ENCODE results near the gene NXT2.
"Not testable (repeated sequence)": the region's sequence is repeated elsewhere in the genome, so short reads cannot be mapped to it uniquely, and the experiment has no call there.

NXT2 gene

DNA sequence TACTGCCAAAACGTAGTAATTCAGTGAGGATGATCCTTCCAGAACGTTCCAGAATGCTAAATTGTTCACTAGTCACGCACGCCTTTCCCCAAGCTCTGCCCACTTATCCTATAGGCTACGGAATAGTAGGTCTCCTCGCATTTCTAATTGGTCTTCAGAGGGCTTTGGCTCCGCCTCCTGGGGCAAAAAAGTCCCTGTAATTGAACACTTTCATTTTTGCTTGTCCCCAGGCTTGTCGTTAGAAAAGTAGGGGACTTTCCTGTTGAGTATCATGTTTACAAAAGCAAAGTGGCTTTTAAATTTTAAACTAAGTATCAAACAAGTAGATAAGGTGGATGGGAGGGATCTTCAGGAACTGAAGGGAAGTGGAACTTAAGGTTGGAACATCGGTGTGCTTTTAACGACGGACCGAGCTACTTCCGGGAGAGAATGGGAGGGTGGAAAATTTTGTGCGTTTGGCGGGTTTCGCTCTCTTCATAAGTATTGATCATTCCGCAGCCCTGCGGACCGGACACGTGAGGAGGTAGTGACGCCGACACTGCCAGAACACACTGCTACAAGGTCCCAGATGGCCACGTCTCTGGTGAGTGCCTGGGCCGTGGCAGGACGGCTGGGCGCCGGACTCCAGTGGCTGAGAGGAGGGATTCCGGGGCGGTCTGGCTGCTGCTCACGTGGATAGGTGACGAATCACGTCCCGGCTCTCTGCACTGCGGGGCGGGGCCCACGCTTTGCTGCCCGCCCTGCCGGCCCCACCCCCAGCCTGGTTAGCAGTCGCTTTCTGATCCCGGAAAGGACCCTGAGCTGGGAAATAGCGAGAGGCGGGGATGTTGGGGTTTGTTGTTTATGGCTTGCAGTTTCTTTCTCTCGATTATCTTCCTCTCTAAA is at the start of gene NXT2:
Gene NXT2, plus strand, starts transcription at position 406 of the 885 bp plus-strand sequence. Its CDS starts 163 bp downstream, at position 569.
- in situ Hi-C loops (cut with HindIII; ENCODE audit: low pct_unique_long_range_greater_than_20kb, low sequenced_read_pairs): no loop called here
- DNase-seq (ENCODE audit: low read depth in 1 of 2, low spot score in 1 of 2): peak; percentile 33 to 91
- TF ChIP-seq JUND (IDR thresholded peaks at IDR 0.05; ENCODE audit: low read depth): no peak

DNA sequence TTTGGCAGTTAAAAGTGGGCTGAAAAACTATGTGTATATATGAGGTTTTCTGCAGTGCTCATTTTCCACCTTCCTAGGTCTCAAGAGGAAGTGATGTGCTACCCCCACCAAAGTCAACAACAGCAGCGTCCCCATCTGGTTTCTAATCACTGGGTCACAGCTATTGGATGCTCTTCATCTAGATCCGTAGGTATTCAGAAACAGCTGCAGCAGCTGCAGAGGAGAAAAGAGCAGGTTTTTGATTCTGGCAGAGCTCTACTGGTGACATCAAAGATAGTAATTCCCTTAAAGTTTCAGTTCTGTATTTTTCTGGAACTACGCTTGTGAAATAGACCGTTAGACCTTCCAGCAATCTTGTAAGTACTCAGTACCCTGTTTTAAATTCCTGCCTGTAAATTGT is 49.0 kb upstream of the NXT2 start:
- in situ Hi-C loops (cut with HindIII; ENCODE audit: low pct_unique_long_range_greater_than_20kb, low sequenced_read_pairs): no loop called here
- no peak for TF ChIP-seq JUND (IDR thresholded peaks at IDR 0.05; ENCODE audit: low read depth)
- DNase-seq (ENCODE audit: low read depth in 1 of 2, low spot score in 1 of 2): no peak

DNA sequence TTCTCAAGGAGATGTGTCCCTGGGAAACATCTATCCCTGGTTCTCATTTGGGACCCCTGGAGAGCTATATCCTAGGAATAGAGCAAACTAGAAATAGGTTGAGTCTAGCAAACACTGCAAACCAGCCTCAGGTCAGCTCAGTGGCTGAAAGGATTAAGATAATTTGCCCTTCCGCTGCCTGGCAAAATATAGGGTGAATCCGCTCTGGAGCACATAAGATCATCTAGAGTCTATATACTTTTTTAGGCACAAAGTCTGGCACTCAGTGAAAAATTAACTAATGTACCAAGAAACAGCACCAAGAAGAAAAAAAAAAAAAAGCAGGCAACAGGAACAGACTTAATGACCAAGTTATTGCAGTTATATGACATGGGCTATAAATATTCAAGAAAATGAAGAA is 47.5 kb upstream of the NXT2 start:
- in situ Hi-C loops (cut with HindIII; ENCODE audit: low pct_unique_long_range_greater_than_20kb, low sequenced_read_pairs): no loop called here
- no peak for DNase-seq (ENCODE audit: low read depth in 1 of 2, low spot score in 1 of 2)
- no peak for TF ChIP-seq JUND (IDR thresholded peaks at IDR 0.05; ENCODE audit: low read depth)

DNA sequence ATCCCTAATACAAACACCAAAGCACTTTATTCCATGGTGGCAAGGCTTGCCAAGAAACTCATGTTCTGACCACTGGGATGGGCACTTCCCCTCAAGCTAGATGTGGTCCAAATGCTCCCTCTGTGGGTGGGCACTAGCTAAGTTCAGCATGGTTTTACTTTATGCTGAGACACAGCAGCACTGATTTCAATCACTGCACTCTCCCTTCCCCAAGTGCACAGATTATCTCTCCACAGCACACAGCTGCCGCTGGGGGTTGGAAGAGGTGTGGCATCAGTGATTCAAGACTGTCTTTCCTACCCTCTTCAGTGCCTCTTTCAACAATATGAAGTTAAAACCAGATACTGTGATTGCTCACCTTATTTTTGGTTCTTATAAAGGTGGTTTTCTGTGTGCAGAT is 38.2 kb upstream of the NXT2 start:
- no peak for DNase-seq (ENCODE audit: low read depth in 1 of 2, low spot score in 1 of 2)
- no peak for TF ChIP-seq JUND (IDR thresholded peaks at IDR 0.05; ENCODE audit: low read depth)
- in situ Hi-C loops (cut with HindIII; ENCODE audit: low pct_unique_long_range_greater_than_20kb, low sequenced_read_pairs): no loop called here

DNA sequence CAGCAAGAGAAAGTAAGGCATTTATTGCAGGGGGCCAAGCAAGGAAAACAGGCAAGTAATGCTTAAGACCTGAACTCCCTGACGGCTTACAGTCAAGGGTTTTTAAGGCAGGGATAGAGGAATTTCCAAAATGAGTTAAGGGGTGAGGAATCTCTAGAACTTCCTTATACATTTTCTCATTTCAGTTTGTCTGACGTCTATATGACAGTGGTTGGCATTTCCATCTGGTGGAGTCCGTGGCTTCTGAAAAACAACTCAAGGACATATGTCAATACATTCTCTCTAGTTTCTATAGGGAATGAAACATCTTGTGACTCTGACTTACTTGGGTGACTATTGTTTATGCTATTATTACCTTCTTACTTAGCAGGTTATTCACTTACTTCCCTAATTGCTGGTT is 35.5 kb upstream of the NXT2 start:
- no peak for DNase-seq (ENCODE audit: low read depth in 1 of 2, low spot score in 1 of 2)
- in situ Hi-C loops (cut with HindIII; ENCODE audit: low pct_unique_long_range_greater_than_20kb, low sequenced_read_pairs): no loop called here
- no peak for TF ChIP-seq JUND (IDR thresholded peaks at IDR 0.05; ENCODE audit: low read depth)

DNA sequence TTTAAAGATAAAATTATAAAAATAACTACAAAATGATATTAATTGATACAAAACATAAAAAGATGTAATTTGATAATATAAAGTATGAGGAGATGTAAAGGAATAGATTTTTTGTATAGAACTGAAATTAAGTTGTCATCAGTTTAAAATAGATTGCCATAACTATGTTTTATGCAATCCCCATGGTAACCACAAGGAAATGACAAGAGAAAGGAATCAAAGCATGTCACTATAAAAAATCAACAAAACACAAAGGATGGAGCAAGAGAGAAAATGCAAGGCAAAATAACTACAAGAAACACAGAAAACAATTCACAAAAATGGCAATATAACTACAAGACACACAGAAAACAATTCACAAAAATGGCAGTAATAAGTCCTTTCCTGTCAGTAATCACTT is 27.7 kb upstream of the NXT2 start:
- in situ Hi-C loops (cut with HindIII; ENCODE audit: low pct_unique_long_range_greater_than_20kb, low sequenced_read_pairs): no loop called here
- no peak for TF ChIP-seq JUND (IDR thresholded peaks at IDR 0.05; ENCODE audit: low read depth)
- DNase-seq (ENCODE audit: low read depth in 1 of 2, low spot score in 1 of 2): no peak

DNA sequence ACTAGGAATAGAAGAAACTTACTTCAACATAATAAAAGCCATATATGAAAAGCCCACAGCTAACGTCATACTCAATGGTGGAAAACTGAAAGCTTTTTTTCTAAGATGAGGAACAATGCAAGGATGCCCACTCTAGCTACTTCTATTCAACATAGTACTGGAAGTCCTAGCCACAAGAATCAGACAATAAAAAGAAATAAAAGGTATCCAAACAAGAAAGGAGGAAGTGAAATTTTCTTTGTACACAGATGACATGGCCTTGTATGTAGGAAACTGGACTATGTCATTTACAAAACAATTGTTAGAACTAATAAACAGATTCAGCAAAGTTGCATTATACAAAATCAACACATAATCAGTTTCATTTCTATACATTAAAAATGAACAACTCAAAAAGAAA is 25.5 kb upstream of the NXT2 start:
- no peak for DNase-seq (ENCODE audit: low read depth in 1 of 2, low spot score in 1 of 2)
- no peak for TF ChIP-seq JUND (IDR thresholded peaks at IDR 0.05; ENCODE audit: low read depth)
- in situ Hi-C loops (cut with HindIII; ENCODE audit: low pct_unique_long_range_greater_than_20kb, low sequenced_read_pairs): no loop called here

DNA sequence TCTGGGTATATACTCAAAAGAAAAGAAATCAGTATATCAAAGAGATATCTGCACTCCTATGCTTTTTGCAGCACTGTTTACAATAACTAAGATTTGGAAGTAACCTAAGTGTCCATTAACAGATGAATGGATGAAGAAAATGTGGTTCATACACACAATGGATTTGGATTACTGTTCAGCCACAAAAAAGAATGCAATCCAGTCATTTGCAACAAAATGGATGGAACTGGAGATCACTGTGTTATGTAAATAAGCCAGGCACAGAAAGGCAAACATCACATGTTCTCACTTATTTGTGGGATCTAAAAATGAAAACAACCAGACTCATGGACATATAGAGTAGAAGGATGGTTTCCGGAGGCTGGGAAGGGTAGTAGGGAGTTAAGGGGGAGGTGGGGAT is 17.6 kb upstream of the NXT2 start:
- no peak for DNase-seq (ENCODE audit: low read depth in 1 of 2, low spot score in 1 of 2)
- in situ Hi-C loops (cut with HindIII; ENCODE audit: low pct_unique_long_range_greater_than_20kb, low sequenced_read_pairs): no loop called here
- TF ChIP-seq JUND (IDR thresholded peaks at IDR 0.05; ENCODE audit: low read depth): no peak

DNA sequence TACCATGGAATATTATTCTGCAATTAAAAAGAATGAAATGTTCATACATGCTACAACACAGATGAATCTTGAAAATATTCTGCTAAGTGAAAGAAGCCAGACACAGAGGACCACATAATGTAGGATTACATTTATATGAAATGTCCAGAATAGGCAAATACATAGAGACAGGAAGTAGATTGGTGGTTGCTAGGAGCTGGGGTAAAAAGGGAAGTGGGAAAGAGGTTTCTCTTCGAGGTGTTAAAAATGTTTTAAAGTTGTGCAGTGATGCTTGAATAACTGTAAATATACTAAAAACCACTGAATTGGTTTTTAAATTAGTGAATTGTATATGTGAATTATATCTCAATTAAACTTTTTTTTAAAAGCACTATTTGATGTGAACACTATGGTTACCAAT is 3.6 kb upstream of the NXT2 start:
- TF ChIP-seq JUND (IDR thresholded peaks at IDR 0.05; ENCODE audit: low read depth): no peak
- in situ Hi-C loops (cut with HindIII; ENCODE audit: low pct_unique_long_range_greater_than_20kb, low sequenced_read_pairs): no loop called here
- no peak for DNase-seq (ENCODE audit: low read depth in 1 of 2, low spot score in 1 of 2)

DNA sequence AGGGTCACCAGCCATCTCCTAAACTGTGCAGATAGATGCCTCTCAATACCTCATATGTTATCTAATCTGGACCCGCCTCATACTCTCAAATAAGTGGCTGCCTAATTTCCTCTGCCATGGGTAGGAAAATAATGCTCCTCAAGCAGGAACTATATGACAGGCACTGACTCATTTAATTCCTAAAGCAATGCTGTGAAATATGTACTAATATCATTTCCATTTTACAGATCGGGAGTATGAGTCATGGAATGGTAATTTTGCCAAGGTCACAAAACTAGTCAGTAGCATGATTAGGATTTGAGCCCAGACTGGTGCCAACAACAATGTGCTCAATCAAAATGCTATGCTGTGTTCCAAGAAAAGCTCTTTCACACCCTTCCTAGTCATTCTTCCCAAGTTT is 3.0 kb upstream of the NXT2 start:
- no peak for DNase-seq (ENCODE audit: low read depth in 1 of 2, low spot score in 1 of 2)
- in situ Hi-C loops (cut with HindIII; ENCODE audit: low pct_unique_long_range_greater_than_20kb, low sequenced_read_pairs): no loop called here
- no peak for TF ChIP-seq JUND (IDR thresholded peaks at IDR 0.05; ENCODE audit: low read depth)

DNA sequence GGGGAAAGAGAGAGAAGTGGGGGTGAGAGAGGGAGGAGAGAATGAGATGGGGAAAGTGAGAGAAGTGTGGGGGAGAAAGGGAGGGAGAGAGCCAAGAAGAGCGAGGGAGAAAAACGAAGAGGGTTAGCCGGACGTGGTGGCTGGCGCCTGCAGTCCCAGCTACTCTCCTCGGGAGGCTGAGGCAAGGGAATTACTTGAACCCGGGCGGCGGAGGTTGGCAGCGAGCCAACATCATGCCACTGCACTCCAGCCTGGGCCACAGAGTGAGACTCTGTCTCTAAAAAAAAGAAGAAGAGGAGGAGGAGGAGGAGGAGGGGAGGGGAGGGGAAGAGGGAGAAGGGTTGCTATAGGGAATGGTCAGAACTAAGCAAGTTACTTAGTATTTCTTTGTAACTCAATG is 1.7 kb upstream of the NXT2 start:
- in situ Hi-C loops (cut with HindIII; ENCODE audit: low pct_unique_long_range_greater_than_20kb, low sequenced_read_pairs): no loop called here
- DNase-seq (ENCODE audit: low read depth in 1 of 2, low spot score in 1 of 2): no peak
- no peak for TF ChIP-seq JUND (IDR thresholded peaks at IDR 0.05; ENCODE audit: low read depth)

DNA sequence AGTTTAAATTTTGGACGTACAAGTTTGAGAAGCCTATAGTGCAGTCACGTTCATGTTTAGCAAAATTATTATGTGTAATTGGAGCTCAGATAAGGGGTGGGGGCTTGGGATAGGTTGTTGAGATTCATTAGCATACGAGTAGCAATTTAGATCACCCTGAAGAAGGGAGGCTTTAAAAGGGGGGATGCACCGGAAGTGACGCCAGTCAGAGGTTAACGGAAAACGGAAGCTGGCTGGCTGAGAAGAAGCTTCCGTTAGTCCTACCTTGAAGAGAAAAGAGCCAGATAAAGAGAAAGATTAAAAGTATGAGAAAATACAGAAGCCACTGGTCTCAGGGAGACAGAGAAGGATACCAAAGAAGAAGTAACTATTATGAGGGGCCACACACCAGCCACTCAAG is 1.1 kb upstream of the NXT2 start:
- DNase-seq (ENCODE audit: low read depth in 1 of 2, low spot score in 1 of 2): no peak
- in situ Hi-C loops (cut with HindIII; ENCODE audit: low pct_unique_long_range_greater_than_20kb, low sequenced_read_pairs): no loop called here
- no peak for TF ChIP-seq JUND (IDR thresholded peaks at IDR 0.05; ENCODE audit: low read depth)

DNA sequence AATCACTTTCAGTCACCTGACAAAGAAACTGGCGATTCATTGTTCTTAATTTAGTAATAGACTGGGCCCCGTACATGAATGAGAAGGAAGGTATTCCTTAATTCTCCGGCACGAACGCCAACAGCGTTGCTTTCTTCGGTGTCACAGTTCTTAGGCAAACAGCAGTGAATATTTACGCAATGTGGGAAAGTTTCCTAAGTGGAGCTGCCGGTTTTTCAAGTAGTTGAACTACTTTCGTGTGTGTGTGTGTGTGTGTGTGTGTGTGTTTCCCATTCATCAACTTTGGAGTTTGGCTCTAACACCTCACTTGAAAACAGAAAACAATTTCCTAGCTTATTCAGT is 651 bp downstream of the NXT2 start:
- in situ Hi-C loops (cut with HindIII; ENCODE audit: low pct_unique_long_range_greater_than_20kb, low sequenced_read_pairs): no loop called here
- DNase-seq (ENCODE audit: low read depth in 1 of 2, low spot score in 1 of 2): peak; percentile 0 to 90
- no peak for TF ChIP-seq JUND (IDR thresholded peaks at IDR 0.05; ENCODE audit: low read depth)

DNA sequence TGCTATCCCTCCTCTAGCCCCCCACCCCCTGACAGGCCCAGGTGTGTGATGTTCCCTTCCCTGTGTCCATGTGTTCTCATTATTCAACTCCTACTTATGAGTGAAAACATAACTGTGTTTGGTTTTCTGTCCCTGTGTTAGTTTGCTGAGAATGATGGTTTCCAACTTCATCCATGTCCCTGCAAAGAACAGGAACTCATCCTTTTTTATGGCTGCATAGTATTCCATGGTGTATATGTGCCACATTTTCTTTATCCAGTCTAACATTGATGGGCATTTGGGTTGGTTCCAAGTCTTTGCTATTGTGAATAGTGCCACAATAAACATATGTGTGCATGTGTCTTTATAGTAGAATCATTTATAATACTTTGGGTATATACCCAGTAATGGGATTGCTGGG is 2.4 kb downstream of the NXT2 start:
- in situ Hi-C loops (cut with HindIII; ENCODE audit: low pct_unique_long_range_greater_than_20kb, low sequenced_read_pairs); DNase-seq (ENCODE audit: low read depth in 1 of 2, low spot score in 1 of 2): not testable (repeated sequence)
